Natural killer cell (primary cell): ENCODE results near the gene TANC1. TPM values are rescaled to one million over a fixed set of nuclear protein-coding genes. Genes with fewer than 3 reads are reported as not detected.

ENCODE experiments used
- ATAC-seq, 3 donors: fragments of 150-1000 bp in 2 of 3; fragments of 200-7000 bp in 1 of 3; cut with Tn5 transposase; 1 replicate in 1 of 3; 2 replicates in 2 of 3; pipeline ENCODE4 v1.10.0; 2021; ENCODE audit warnings: mild to moderate bottlenecking in 2 of 3, moderate library complexity in 2 of 3
- DNase-seq, 2 donors: peaks; one replicate each; pipeline versions ENCODE4 v3.0.0 to v3.0.0-alpha.2; 2013 to 2021; ENCODE audit warnings: mixed read lengths in 1 of 2
- H3K27ac ChIP-seq: one replicate; pipeline ENCODE4 v1.5.1; 2013; ENCODE audit warnings: mild to moderate bottlenecking, low read length
- H3K27me3 ChIP-seq: one replicate; pipeline ENCODE4 v1.6.1; 2013; ENCODE audit warnings: low read length; ENCODE audit not compliant: control insufficient read depth, insufficient read depth
- H3K36me3 ChIP-seq: one replicate; pipeline ENCODE4 v1.6.1; 2013; ENCODE audit warnings: low read length; ENCODE audit not compliant: control insufficient read depth, insufficient read depth
- H3K4me1 ChIP-seq: one replicate; pipeline ENCODE4 v1.6.1; 2013; ENCODE audit warnings: low read length; ENCODE audit not compliant: control insufficient read depth, insufficient read depth
- H3K4me3 ChIP-seq: one replicate; pipeline ENCODE4 v1.5.1; 2013; ENCODE audit warnings: low read length
- H3K9me3 ChIP-seq: one replicate; pipeline ENCODE4 v1.6.1; 2013; ENCODE audit warnings: low read length; ENCODE audit not compliant: control insufficient read depth, insufficient read depth
- H3K27ac Mint-ChIP-seq, 2 donors: one replicate each; pipeline ENCODE4 v1.8.0; 2022; ENCODE audit warnings: mild to moderate bottlenecking in 2 of 2, mixed read lengths in 2 of 2, moderate library complexity in 1 of 2
- H3K27me3 Mint-ChIP-seq, 2 donors: one replicate each; pipeline ENCODE4 v1.8.0; 2022; ENCODE audit warnings: low read depth in 2 of 2, mixed read lengths in 2 of 2
- H3K36me3 Mint-ChIP-seq: one replicate; pipeline ENCODE4 v1.8.0; 2022; ENCODE audit warnings: mixed read lengths
- H3K4me1 Mint-ChIP-seq, 2 donors: one replicate each; pipeline ENCODE4 v1.8.0; 2022; ENCODE audit warnings: mixed read lengths in 2 of 2
- H3K4me3 Mint-ChIP-seq: one replicate; pipeline ENCODE4 v1.8.0; 2022; ENCODE audit warnings: mild to moderate bottlenecking, moderate library complexity, mixed read lengths
- H3K9me3 Mint-ChIP-seq, 2 donors: one replicate each; pipeline ENCODE4 v1.8.0; 2022; ENCODE audit warnings: mixed read lengths in 2 of 2
- CTCF ChIP-seq: fragments of 200-600 bp; IDR thresholded peaks from one replicate; pipeline ENCODE4 v1.8.0; 2022; ENCODE audit warnings: antibody characterized with exemption
- WGBS: methylation state at CpG from one replicate; pipeline ENCODE4 v1.1.7; 2013; ENCODE audit warnings: missing lambda C conversion rate; ENCODE audit not compliant: insufficient coverage; 5-methylcytosine and 5-hydroxymethylcytosine counted together
- intact Hi-C: fragments of 100-400 bp; cut with micrococcal nuclease; formaldehyde crosslinking; loops from one replicate; pipeline ENCODE4 v1.14.2; 2022
- total RNA-seq, 4 donors: library from RNA; stranded (reverse); fragments of 120-200 nt in 1 of 4; gene quantifications; one replicate each; pipeline versions ENCODE4 v1.2.3 to v1.2.4, GENCODE V29; 2013 to 2022

TANC1 gene
- total RNA-seq, 3 donors from 2014 or later (not counting 1 experiment from before 2014, with no cell fraction given): 0.82 to 4.2 (median 1.1) TPM

- DNase-seq: no peak
- H3K27me3 Mint-ChIP-seq: peaks cover 3 to 5% of the 10 kb centered on the region in 2 donors
- no peak overlapping the region for H3K27ac ChIP-seq
- H3K4me1 Mint-ChIP-seq: no peaks in the 10 kb centered on the region
- H3K9me3 ChIP-seq: peaks cover 8% of the 10 kb centered on the region
- ATAC-seq: no peak
- H3K4me3 Mint-ChIP-seq: no peak overlapping the region
- no peak for TF ChIP-seq CTCF
- H3K27me3 ChIP-seq: no peaks in the 10 kb centered on the region
- no peaks in the 10 kb centered on the region for H3K36me3 ChIP-seq
- no peak overlapping the region for H3K4me3 ChIP-seq
- H3K4me1 ChIP-seq: no peaks in the 10 kb centered on the region
- H3K9me3 Mint-ChIP-seq: no peaks in the 10 kb centered on the region
- intact Hi-C loops: no loop called here
- no peaks in the 10 kb centered on the region for H3K36me3 Mint-ChIP-seq
- H3K27ac Mint-ChIP-seq: no peak overlapping the region
- 98% methylated on average over 6 of the region's 6 CpGs for WGBS
These were observed 36.4 kb downstream of the TANC1 start for GRCh38 chr2:159004849-159005248.

DNA sequence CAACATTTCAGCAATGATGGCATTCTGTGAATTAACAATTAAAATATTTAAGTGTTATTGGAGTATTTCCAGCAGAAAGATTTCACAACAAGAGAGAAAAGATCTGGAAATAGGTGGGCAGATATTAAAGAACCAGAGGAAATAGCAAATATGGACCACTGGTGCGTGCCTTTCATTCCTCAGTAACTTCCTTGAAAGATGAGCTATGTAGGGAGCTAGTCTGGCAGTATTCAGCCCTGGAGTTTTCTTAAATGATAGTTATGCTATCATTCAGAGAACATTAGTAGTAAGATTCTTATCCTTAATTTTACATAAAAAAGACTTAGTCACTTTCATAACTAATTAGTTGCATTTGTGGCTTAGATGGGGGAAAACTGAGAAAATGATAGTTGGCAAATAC lies 41.5 kb downstream of the TANC1 start:
- Mint-ChIP-seq H3K4me1 (no peaks in the 10 kb centered on the region), H3K36me3 (no peaks in the 10 kb centered on the region), H3K9me3 (peaks cover 0 to 2% of the 10 kb centered on the region in 2 donors), H3K4me3 (no peak overlapping the region), H3K27ac (no peak overlapping the region), H3K27me3 (peaks cover 3 to 5% of the 10 kb centered on the region in 2 donors)
- TF ChIP-seq CTCF: no peak
- ATAC-seq (no peak), DNase-seq (no peak)
- intact Hi-C loops: no loop called here
- H3K36me3 ChIP-seq: no peaks in the 10 kb centered on the region
- peaks cover 8% of the 10 kb centered on the region for H3K9me3 ChIP-seq
- no peak overlapping the region for H3K27ac ChIP-seq
- no peaks in the 10 kb centered on the region for H3K4me1 ChIP-seq
- WGBS: 87% methylated on average over 1 of the region's 1 CpG
- no peaks in the 10 kb centered on the region for H3K27me3 ChIP-seq
- H3K4me3 ChIP-seq: no peak overlapping the region

DNA sequence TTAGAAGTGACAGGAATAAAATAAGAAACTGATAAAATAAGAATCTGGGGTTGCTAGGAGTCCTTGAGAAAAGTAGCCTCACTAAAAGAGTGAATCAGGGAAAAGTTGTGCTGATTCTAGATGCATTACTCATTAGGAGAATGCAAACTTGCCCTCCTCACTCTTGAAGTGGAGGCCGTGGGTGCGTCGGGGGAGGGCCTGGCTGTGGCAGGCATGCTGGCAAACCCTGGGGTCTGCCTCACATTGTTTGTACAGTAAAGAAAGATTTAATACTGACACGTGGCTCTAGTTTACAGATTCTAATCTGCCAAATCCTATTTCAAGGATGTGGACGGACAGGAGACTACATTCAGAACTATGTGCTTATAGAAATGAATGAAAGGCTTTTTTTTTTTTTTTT lies 41.9 kb downstream of the TANC1 start:
- peaks cover 3 to 5% of the 10 kb centered on the region in 2 donors for H3K27me3 Mint-ChIP-seq
- intact Hi-C loops: no loop called here
- Histone ChIP-seq H3K36me3 (no peaks in the 10 kb centered on the region), H3K9me3 (peaks cover 8% of the 10 kb centered on the region), H3K4me1 (no peaks in the 10 kb centered on the region), H3K27ac (no peak overlapping the region), H3K4me3 (no peak overlapping the region), H3K27me3 (no peaks in the 10 kb centered on the region)
- H3K27ac Mint-ChIP-seq: no peak overlapping the region
- peaks cover 0 to 2% of the 10 kb centered on the region in 2 donors for H3K9me3 Mint-ChIP-seq
- H3K4me3 Mint-ChIP-seq: no peak overlapping the region
- peaks cover under 1% of the 10 kb centered on the region for H3K36me3 Mint-ChIP-seq
- no peaks in the 10 kb centered on the region for H3K4me1 Mint-ChIP-seq
- no peak for TF ChIP-seq CTCF
- ATAC-seq (no peak), DNase-seq (no peak)
- WGBS: 73% methylated on average over 5 of the region's 5 CpGs

DNA sequence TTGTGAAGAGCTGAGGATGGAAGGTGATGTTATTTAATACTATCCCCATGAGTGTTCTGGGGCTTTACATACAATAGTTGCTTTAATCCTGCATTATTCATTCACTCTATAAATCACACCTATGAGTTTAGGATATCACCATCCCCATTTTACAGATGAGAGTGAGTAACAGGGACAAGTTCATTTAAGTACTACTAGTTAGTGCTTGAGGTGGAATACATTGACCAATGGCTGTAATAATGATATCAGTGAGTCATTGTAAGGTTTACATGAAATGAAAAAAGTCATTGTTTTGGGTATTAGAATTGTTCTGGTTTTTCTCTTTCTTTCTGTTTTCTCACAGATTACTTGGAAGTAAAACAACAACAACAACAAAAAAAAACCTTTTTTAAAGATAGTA lies 42.5 kb downstream of the TANC1 start:
- H3K4me1 ChIP-seq: no peaks in the 10 kb centered on the region
- DNase-seq: no peak
- no peak overlapping the region for H3K27ac ChIP-seq
- ATAC-seq: no peak
- no peaks in the 10 kb centered on the region for H3K27me3 ChIP-seq
- no peak for TF ChIP-seq CTCF
- peaks cover 2 to 5% of the 10 kb centered on the region in 2 donors for H3K9me3 Mint-ChIP-seq
- no peaks in the 10 kb centered on the region for H3K4me1 Mint-ChIP-seq
- no peaks in the 10 kb centered on the region for H3K36me3 ChIP-seq
- H3K9me3 ChIP-seq: peaks cover 13% of the 10 kb centered on the region
- H3K4me3 Mint-ChIP-seq: no peak overlapping the region
- no peak overlapping the region for H3K4me3 ChIP-seq
- H3K36me3 Mint-ChIP-seq: peaks cover 6% of the 10 kb centered on the region
- peaks cover 3 to 5% of the 10 kb centered on the region in 2 donors for H3K27me3 Mint-ChIP-seq
- intact Hi-C loops: no loop called here
- no peak overlapping the region for H3K27ac Mint-ChIP-seq
